Anterior cingulate cortex (tissue), 58 donors: ENCODE results near the gene RNF13.
"Not testable (repeated sequence)": the region's sequence is repeated elsewhere in the genome, so short reads cannot be mapped to it uniquely, and the experiment has no call there.

ENCODE experiments used
- DNase-seq, 58 donors: peaks; one replicate each; lab custom pipeline; 2025; lab: John Stamatoyannopoulos, UW

The RNF13 gene

GRCh38 chr3:149981979-149982378 is 169.0 kb downstream of the RNF13 start:
- not testable (repeated sequence) for DNase-seq

GRCh38 chr3:149983053-149983452 is 170.0 kb downstream of the RNF13 start:
- not testable (repeated sequence) for DNase-seq

- DNase-seq, result no peak
Observed at GRCh38 chr3:149983628-149984027, 170.6 kb downstream of the RNF13 start.

GRCh38 chr3:149989307-149989706 is 176.3 kb downstream of the RNF13 start:
- DNase-seq, result no peak

- DNase-seq, result no peak
Observed at GRCh38 chr3:149990423-149990948, 177.5 kb downstream of the RNF13 start.

GRCh38 chr3:149992416-149993058 is 179.5 kb downstream of the RNF13 start:
- DNase-seq, result no peak

- DNase-seq, result no peak
Observed at GRCh38 chr3:149998946-149999345, 185.9 kb downstream of the RNF13 start.

- DNase-seq, result no peak
Observed at GRCh38 chr3:149999421-149999820, 186.4 kb downstream of the RNF13 start.

- DNase-seq, result no peak
Observed at GRCh38 chr3:150000641-150001040, 187.6 kb downstream of the RNF13 start.

- DNase-seq, result no peak
Observed at GRCh38 chr3:150005243-150006112, 192.5 kb downstream of the RNF13 start.

GRCh38 chr3:150006794-150007193 is 193.8 kb downstream of the RNF13 start:
- no peak for DNase-seq
